ENCODE measurements around the gene VIPR2. TPM values are rescaled to one million over a fixed set of nuclear protein-coding genes. Genes with fewer than 3 reads are reported as not detected.

VIPR2 gene
- total and polyA plus RNA-seq, 2 of the 13 experiments (the other 11 are each of a cell fraction or from before 2014, with no cell fraction given), result not detected

DNA sequence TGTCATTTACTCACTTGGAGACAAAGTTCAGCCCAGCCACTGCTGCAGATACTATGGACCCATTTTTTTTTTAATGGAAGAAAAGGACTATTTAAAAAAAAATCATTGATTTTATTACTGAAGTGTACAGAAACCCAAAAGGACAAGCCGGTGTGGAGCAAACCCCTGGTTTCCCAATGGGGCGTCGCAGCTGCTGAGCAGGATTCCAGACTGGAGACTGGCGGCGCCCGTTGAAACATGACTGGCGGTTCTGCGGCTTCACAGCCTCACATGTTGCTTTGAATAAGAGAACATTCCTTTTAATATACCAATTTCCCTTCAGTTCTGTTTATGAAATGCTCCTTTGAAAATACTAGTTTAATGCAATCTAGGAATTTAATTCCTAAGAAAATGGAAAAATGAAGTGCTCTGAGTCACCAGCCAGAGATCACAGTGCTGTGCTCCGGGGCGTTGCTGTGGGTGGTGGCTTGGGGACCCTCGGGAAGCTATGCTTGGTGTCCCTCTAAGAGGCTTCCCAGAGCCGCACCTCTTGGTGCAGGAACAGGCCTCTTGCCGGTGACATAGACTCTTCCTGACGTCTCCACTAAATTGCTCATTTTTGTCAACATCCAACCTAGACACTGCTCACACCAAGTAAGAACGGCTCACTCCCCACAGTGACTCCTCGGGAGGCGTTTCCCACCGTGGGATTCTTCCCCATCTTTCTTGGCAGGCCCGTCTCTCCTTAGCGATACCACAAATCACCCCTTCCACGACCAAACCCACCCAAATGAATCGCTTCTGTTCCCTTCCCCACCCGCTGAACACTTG lies 12.0 kb upstream of the VIPR2 start:
- Histone ChIP-seq H4K20me1 (ENCODE audit: insufficient read depth, low read length) (no peaks in the 10 kb centered on the region), H3K9ac (ENCODE audit: insufficient read depth, low read depth, low read length) (no peak overlapping the region), H3K4me3 (replicated peaks in 1 of 3; ENCODE audit: insufficient read depth in 1 of 3, low read depth in 2 of 3, low read length in 3 of 3) (no peak overlapping the region), H3K36me3 (replicated peaks in 1 of 2; ENCODE audit: control insufficient read depth in 1 of 2, insufficient read depth in 2 of 2, low read length in 2 of 2) (no peaks in the 10 kb centered on the region), H3K4me1 (ENCODE audit: insufficient read depth, low read length) (peaks cover 27% of the 10 kb centered on the region), H3K79me2 (ENCODE audit: insufficient read depth, low read length) (no peaks in the 10 kb centered on the region), H3K9me3 (ENCODE audit: low read length) (no peaks in the 10 kb centered on the region), H2AFZ (ENCODE audit: low read length) (no peak overlapping the region), H3K27ac (ENCODE audit: extremely low read length, insufficient read depth, low read length) (no peak overlapping the region), H3K27me3 (ENCODE audit: control insufficient read depth in 1 of 2, insufficient read depth in 2 of 2, low read length in 2 of 2) (peaks cover 3 to 38% of the 10 kb centered on the region in 2 experiments; a peak in 4 of 5 replicates), H3K4me2 (ENCODE audit: low read depth, low read length) (no peak overlapping the region)
- WGBS (ENCODE audit: low lambda C conversion rate), result 60% methylated on average over 23 of the region's 23 CpGs
- no TSS peak for BruUV-seq (replicated peaks)
- FAIRE-seq (no peak), ATAC-seq (no peak), DNase-seq (ENCODE audit: low spot score) (no peak)
- ChIA-PET CTCF (ENCODE audit: low intra/inter-chr PET ratio, low total read pairs) (no interaction called here), POLR2A (no interaction called here)
- in situ Hi-C loops (cut with HindIII; ENCODE audit: extremely low pct_ligation_motif_present, low pct_unique_long_range_greater_than_20kb), result no loop called here
- intact Hi-C loops (cut with micrococcal nuclease; ENCODE audit: unreplicated experiment), result no loop called here
- TF ChIP-seq TMF1 (CRISPR knock-in tag; IDR thresholded peaks at IDR 0.05; ENCODE audit: low read depth), result no peak
- no peak for TF ChIP-seq TBX2 (CRISPR knock-in tag; IDR thresholded peaks at IDR 0.05; ENCODE audit: borderline replicate concordance)
- no peak for TF ChIP-seq ISX (CRISPR knock-in tag; conservative IDR thresholded peaks at IDR 0.05)
- TF ChIP-seq, protein P1, sequence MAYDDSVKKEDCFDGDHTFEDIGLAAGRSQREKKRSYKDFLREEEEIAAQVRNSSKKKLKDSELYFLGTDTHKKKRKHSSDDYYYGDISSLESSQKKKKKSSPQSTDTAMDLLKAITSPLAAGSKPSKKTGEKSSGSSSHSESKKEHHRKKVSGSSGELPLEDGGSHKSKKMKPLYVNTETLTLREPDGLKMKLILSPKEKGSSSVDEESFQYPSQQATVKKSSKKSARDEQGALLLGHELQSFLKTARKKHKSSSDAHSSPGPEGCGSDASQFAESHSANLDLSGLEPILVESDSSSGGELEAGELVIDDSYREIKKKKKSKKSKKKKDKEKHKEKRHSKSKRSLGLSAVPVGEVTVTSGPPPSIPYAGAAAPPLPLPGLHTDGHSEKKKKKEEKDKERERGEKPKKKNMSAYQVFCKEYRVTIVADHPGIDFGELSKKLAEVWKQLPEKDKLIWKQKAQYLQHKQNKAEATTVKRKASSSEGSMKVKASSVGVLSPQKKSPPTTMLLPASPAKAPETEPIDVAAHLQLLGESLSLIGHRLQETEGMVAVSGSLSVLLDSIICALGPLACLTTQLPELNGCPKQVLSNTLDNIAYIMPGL (CRISPR knock-in tag; IDR thresholded peaks at IDR 0.05; ENCODE audit: borderline replicate concordance in 1 of 2, low read depth in 1 of 2), result no peak
- TF ChIP-seq JUND (CRISPR knock-in tag; IDR thresholded peaks at IDR 0.05), result no peak
- TF ChIP-seq, protein P2, sequence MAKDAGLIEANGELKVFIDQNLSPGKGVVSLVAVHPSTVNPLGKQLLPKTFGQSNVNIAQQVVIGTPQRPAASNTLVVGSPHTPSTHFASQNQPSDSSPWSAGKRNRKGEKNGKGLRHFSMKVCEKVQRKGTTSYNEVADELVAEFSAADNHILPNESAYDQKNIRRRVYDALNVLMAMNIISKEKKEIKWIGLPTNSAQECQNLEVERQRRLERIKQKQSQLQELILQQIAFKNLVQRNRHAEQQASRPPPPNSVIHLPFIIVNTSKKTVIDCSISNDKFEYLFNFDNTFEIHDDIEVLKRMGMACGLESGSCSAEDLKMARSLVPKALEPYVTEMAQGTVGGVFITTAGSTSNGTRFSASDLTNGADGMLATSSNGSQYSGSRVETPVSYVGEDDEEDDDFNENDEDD (CRISPR knock-in tag; IDR thresholded peaks at IDR 0.05; ENCODE audit: borderline replicate concordance), result no peak
- TF ChIP-seq, protein P3, sequence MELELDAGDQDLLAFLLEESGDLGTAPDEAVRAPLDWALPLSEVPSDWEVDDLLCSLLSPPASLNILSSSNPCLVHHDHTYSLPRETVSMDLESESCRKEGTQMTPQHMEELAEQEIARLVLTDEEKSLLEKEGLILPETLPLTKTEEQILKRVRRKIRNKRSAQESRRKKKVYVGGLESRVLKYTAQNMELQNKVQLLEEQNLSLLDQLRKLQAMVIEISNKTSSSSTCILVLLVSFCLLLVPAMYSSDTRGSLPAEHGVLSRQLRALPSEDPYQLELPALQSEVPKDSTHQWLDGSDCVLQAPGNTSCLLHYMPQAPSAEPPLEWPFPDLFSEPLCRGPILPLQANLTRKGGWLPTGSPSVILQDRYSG (CRISPR knock-in tag; IDR thresholded peaks at IDR 0.05), result no peak
- no peak for TF ChIP-seq JDP2 (CRISPR knock-in tag; IDR thresholded peaks at IDR 0.05; ENCODE audit: borderline replicate concordance)
- TF ChIP-seq ZNF496 (CRISPR knock-in tag; IDR thresholded peaks at IDR 0.05; ENCODE audit: insufficient replicate concordance), result no peak
- TF ChIP-seq, protein P4, sequence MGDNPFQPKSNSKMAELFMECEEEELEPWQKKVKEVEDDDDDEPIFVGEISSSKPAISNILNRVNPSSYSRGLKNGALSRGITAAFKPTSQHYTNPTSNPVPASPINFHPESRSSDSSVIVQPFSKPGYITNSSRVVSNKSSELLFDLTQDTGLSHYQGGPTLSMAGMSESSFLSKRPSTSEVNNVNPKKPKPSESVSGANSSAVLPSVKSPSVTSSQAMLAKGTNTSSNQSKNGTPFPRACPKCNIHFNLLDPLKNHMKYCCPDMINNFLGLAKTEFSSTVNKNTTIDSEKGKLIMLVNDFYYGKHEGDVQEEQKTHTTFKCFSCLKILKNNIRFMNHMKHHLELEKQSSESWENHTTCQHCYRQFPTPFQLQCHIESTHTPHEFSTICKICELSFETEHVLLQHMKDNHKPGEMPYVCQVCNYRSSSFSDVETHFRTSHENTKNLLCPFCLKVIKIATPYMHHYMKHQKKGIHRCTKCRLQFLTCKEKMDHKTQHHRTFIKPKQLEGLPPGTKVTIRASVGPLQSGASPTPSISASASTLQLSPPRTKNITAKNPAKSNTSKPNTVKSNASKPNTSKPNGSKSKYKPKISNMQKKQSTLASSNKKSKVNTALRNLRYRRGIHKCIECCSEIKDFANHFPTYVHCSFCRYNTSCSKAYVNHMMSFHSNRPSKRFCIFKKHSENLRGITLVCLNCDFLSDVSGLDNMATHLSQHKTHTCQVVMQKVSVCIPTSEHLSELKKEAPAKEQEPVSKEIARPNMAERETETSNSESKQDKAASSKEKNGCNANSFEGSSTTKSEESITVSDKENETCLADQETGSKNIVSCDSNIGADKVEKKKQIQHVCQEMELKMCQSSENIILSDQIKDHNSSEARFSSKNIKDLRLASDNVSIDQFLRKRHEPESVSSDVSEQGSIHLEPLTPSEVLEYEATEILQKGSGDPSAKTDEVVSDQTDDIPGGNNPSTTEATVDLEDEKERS (CRISPR knock-in tag; IDR thresholded peaks at IDR 0.05), result no peak
- TF ChIP-seq, protein P5, sequence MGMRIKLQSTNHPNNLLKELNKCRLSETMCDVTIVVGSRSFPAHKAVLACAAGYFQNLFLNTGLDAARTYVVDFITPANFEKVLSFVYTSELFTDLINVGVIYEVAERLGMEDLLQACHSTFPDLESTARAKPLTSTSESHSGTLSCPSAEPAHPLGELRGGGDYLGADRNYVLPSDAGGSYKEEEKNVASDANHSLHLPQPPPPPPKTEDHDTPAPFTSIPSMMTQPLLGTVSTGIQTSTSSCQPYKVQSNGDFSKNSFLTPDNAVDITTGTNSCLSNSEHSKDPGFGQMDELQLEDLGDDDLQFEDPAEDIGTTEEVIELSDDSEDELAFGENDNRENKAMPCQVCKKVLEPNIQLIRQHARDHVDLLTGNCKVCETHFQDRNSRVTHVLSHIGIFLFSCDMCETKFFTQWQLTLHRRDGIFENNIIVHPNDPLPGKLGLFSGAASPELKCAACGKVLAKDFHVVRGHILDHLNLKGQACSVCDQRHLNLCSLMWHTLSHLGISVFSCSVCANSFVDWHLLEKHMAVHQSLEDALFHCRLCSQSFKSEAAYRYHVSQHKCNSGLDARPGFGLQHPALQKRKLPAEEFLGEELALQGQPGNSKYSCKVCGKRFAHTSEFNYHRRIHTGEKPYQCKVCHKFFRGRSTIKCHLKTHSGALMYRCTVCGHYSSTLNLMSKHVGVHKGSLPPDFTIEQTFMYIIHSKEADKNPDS (CRISPR knock-in tag; IDR thresholded peaks at IDR 0.05), result no peak
- TF ChIP-seq, protein P6, sequence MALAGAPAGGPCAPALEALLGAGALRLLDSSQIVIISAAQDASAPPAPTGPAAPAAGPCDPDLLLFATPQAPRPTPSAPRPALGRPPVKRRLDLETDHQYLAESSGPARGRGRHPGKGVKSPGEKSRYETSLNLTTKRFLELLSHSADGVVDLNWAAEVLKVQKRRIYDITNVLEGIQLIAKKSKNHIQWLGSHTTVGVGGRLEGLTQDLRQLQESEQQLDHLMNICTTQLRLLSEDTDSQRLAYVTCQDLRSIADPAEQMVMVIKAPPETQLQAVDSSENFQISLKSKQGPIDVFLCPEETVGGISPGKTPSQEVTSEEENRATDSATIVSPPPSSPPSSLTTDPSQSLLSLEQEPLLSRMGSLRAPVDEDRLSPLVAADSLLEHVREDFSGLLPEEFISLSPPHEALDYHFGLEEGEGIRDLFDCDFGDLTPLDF (CRISPR knock-in tag; IDR thresholded peaks at IDR 0.05), result no peak
